ENCODE results near the gene GTF2A1. TPM values are rescaled to one million over a fixed set of nuclear protein-coding genes. Genes with fewer than 3 reads are reported as not detected.

Gene GTF2A1
- total RNA-seq, 1 donor from 2014 or later, result 40.9 TPM

GRCh38 chr14:81192594-81192993 is 28.2 kb downstream of the GTF2A1 start:
- DNase-seq (ENCODE audit: extremely low spot score, unreplicated experiment), result no peak
- no peak for TF ChIP-seq CTCF (conservative IDR thresholded peaks at IDR 0.05)
- Mint-ChIP-seq H3K9me3 (no peaks in the 10 kb centered on the region), H3K4me1 (ENCODE audit: unreplicated experiment) (no peaks in the 10 kb centered on the region), H3K27me3 (no peaks in the 10 kb centered on the region), H3K4me3 (no peak overlapping the region), H3K36me3 (peaks cover 48% of the 10 kb centered on the region), H3K27ac (no peak overlapping the region)

DNA sequence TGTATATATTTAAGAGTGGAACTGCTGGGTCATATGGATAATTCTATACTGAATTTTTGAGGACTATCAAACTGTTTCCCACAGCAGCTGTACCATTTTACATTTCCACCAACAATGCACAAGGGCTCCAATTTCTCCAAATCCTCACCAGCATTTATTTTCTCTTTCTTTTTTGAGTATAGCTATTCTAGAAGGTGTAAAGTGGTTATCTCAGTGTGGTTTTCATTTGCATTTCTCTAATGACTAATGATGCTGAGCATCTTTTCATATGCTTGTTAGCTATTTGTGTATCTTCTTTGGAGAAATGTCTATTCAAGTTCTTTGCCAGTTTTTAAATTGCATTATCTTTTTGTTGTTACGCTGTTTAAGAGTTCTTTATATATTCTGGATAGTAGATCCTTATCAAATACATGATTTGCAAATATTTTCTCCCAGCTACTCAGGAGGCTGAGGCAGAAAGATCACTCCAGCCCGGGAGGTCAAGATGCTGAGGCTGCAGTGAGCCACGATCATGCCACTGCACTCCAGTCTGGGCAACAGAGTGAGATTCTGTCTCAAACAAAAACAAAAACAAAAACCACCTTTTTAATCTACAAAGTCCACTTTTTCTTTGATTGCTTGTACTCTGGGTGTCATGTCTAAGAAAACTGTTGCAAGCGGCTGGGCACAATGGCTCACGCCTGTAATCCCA is 32.8 kb downstream of the GTF2A1 start:
- peaks cover 29% of the 10 kb centered on the region for H3K36me3 Mint-ChIP-seq
- H3K4me3 Mint-ChIP-seq, result no peak overlapping the region
- no peaks in the 10 kb centered on the region for H3K27me3 Mint-ChIP-seq
- no peaks in the 10 kb centered on the region for H3K4me1 Mint-ChIP-seq (ENCODE audit: unreplicated experiment)
- no peaks in the 10 kb centered on the region for H3K9me3 Mint-ChIP-seq
- TF ChIP-seq CTCF (conservative IDR thresholded peaks at IDR 0.05), result no peak
- DNase-seq (ENCODE audit: extremely low spot score, unreplicated experiment), result no peak
- no peak overlapping the region for H3K27ac Mint-ChIP-seq

GRCh38 chr14:81179631-81180030 is 41.1 kb downstream of the GTF2A1 start:
- no peak overlapping the region for H3K4me3 Mint-ChIP-seq
- no peak for DNase-seq (ENCODE audit: extremely low spot score, unreplicated experiment)

DNA sequence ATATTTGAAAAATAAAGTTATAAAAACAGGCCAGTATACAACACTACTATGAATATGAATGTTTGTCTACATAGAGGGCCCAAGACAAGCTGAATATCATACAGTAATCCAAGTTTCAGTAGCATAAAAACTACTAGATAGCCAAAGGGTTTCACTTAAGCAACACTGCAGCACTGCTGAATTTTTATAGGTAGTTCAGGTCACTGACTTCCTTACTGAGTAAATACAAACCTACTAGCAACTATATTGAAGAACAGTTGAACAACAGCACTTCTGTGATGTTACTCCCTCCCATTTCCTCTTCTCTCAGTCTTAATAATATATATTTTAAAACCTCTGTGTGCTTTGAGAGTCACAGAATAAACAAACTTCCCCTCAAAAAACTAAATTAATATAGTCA is 42.7 kb downstream of the GTF2A1 start:
- H3K27me3 Mint-ChIP-seq, result no peaks in the 10 kb centered on the region
- no peak overlapping the region for H3K27ac Mint-ChIP-seq
- DNase-seq (ENCODE audit: extremely low spot score, unreplicated experiment), result no peak
- TF ChIP-seq CTCF (conservative IDR thresholded peaks at IDR 0.05), result no peak
- H3K36me3 Mint-ChIP-seq, result peaks cover 16% of the 10 kb centered on the region
- peaks cover 12% of the 10 kb centered on the region for H3K4me1 Mint-ChIP-seq (ENCODE audit: unreplicated experiment)
- no peaks in the 10 kb centered on the region for H3K9me3 Mint-ChIP-seq
- no peak overlapping the region for H3K4me3 Mint-ChIP-seq

More at GRCh38 chr14:81179631-81180030, 41.1 kb downstream of the GTF2A1 start:
- Mint-ChIP-seq H3K27ac (no peak overlapping the region), H3K9me3 (no peaks in the 10 kb centered on the region), H3K27me3 (no peaks in the 10 kb centered on the region), H3K4me1 (ENCODE audit: unreplicated experiment) (peaks cover 12% of the 10 kb centered on the region), H3K36me3 (peaks cover 20% of the 10 kb centered on the region)
- TF ChIP-seq CTCF (conservative IDR thresholded peaks at IDR 0.05), result no peak

DNA sequence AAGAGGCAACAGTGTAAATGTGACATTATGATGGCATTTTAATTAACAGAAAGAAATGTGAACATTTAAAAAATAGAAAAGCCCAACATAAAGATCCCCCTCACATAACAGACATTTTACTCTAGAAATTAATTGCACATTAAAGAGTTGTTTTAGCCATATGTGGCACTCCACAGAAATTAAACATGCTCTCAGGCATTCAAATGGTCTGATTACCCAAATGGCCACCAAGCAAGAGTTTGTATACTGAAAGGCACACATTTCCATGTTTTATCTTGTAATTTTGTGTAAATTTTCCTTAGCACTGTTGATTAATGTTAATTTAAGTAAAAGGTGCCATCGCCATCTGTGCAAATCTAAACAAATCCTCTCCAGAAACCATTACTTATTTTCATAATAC is 43.5 kb downstream of the GTF2A1 start:
- DNase-seq (ENCODE audit: extremely low spot score, unreplicated experiment), result no peak
- no peaks in the 10 kb centered on the region for H3K9me3 Mint-ChIP-seq
- peaks cover 10% of the 10 kb centered on the region for H3K36me3 Mint-ChIP-seq
- peaks cover 6% of the 10 kb centered on the region for H3K4me1 Mint-ChIP-seq (ENCODE audit: unreplicated experiment)
- no peak overlapping the region for H3K27ac Mint-ChIP-seq
- H3K27me3 Mint-ChIP-seq, result no peaks in the 10 kb centered on the region
- H3K4me3 Mint-ChIP-seq, result no peak overlapping the region
- TF ChIP-seq CTCF (conservative IDR thresholded peaks at IDR 0.05), result no peak

All from type B pancreatic cell (in vitro differentiated cells).